WTC11 (cell line): ENCODE data around the gene CFAP97. TPM values are rescaled to one million over a fixed set of nuclear protein-coding genes. Genes with fewer than 3 reads are reported as not detected.

ENCODE experiments used
- ATAC-seq: fragments of 200-7000 bp; cut with Tn5 transposase; 2 replicates; pipeline ENCODE4 v1.10.0; 2021; ENCODE audit warnings: mild to moderate bottlenecking, moderate library complexity
- CTCF ChIA-PET: fragments of 300-600 bp; sonication (Branson Sonifier 250); formaldehyde crosslinking; loops from one replicate; lab custom pipeline; 2021; ENCODE audit warnings: antibody characterized with exemption; lab: Charles Lee
- POLR2A ChIA-PET: fragments of 350-600 bp; sonication (Branson Sonifier 250); formaldehyde crosslinking; loops from one replicate; lab custom pipeline; 2021; ENCODE audit warnings: antibody characterized with exemption; lab: Charles Lee
- DNase-seq: peaks from one replicate; pipeline ENCODE4 v3.0.0; 2021; ENCODE audit warnings: low spot score
- H3K27ac Mint-ChIP-seq: 2 replicates; pipeline ENCODE4 v1.8.0; 2021; ENCODE audit warnings: mixed read lengths
- H3K27me3 Mint-ChIP-seq: 2 replicates; pipeline ENCODE4 v1.8.0; 2021; ENCODE audit warnings: low read depth, mild to moderate bottlenecking, moderate library complexity, mixed read lengths
- H3K36me3 Mint-ChIP-seq: 2 replicates; pipeline ENCODE4 v1.8.0; 2021; ENCODE audit warnings: mixed read lengths
- H3K4me1 Mint-ChIP-seq: 2 replicates; pipeline ENCODE4 v1.8.0; 2022; ENCODE audit warnings: mixed read lengths
- H3K4me3 Mint-ChIP-seq: 2 replicates; pipeline ENCODE4 v1.8.0; 2021; ENCODE audit warnings: mild to moderate bottlenecking, moderate library complexity, mixed read lengths
- H3K9me3 Mint-ChIP-seq: 2 replicates; pipeline ENCODE4 v1.8.0; 2021; ENCODE audit warnings: mixed read lengths
- FOXJ3 ChIP-seq: sonication (generic); formaldehyde crosslinking; IDR thresholded peaks from 2 replicates; pipeline ENCODE4 v1.9.0; 2021; ENCODE audit warnings: missing genetic modification reagents, mild to moderate bottlenecking, borderline replicate concordance
- MXD4 ChIP-seq: fragments of 250-450 bp; sonication (Bioruptor Pico); IDR thresholded peaks from 2 replicates; pipeline ENCODE4 v1.8.0; 2021; ENCODE audit warnings: mild to moderate bottlenecking, moderate library complexity, borderline replicate concordance
- NFE2L1 ChIP-seq: sonication (generic); formaldehyde crosslinking; IDR thresholded peaks from 2 replicates; pipeline ENCODE4 v1.8.1; 2023; ENCODE audit warnings: missing genetic modification reagents
- NFYB ChIP-seq: sonication (generic); formaldehyde crosslinking; conservative IDR thresholded peaks from 2 replicates; pipeline ENCODE4 v1.8.0; 2022; ENCODE audit warnings: low read depth, missing genetic modification reagents
- NR2C2 ChIP-seq: sonication (generic); formaldehyde crosslinking; IDR thresholded peaks from 2 replicates; pipeline ENCODE4 v1.8.0; 2022; ENCODE audit warnings: mild to moderate bottlenecking, missing genetic modification reagents
- PRRX2 ChIP-seq: fragments of 250-450 bp; sonication (Bioruptor Pico); IDR thresholded peaks from 2 replicates; pipeline ENCODE4 v1.8.0; 2021; ENCODE audit warnings: mild to moderate bottlenecking
- RORB ChIP-seq: fragments of 250-450 bp; sonication (Bioruptor Pico); IDR thresholded peaks from 2 replicates; pipeline ENCODE4 v1.9.0; 2021; ENCODE audit warnings: mild to moderate bottlenecking
- SMAD4 ChIP-seq: sonication (generic); formaldehyde crosslinking; IDR thresholded peaks from 2 replicates; pipeline ENCODE4 v1.8.0; 2022; ENCODE audit warnings: mild to moderate bottlenecking, missing genetic modification reagents
- SOX15 ChIP-seq: fragments of 250-450 bp; sonication (Bioruptor Pico); IDR thresholded peaks from 2 replicates; pipeline ENCODE4 v1.9.0; 2021; ENCODE audit warnings: mild to moderate bottlenecking
- SP1 ChIP-seq: sonication (generic); formaldehyde crosslinking; conservative IDR thresholded peaks from 2 replicates; pipeline ENCODE4 v1.8.1; 2022; ENCODE audit warnings: missing genetic modification reagents
- ZNF219 ChIP-seq: sonication (generic); formaldehyde crosslinking; IDR thresholded peaks from 2 replicates; pipeline ENCODE4 v1.8.0; 2023; ENCODE audit warnings: missing genetic modification reagents, mild to moderate bottlenecking, borderline replicate concordance
- ZNF232 ChIP-seq: sonication (generic); formaldehyde crosslinking; IDR thresholded peaks from 2 replicates; pipeline ENCODE4 v1.8.0; 2022; ENCODE audit warnings: mild to moderate bottlenecking, missing genetic modification reagents
- ZNF423 ChIP-seq: fragments of 250-450 bp; sonication (Bioruptor Pico); IDR thresholded peaks from 2 replicates; pipeline ENCODE4 v2.1.2; 2022; ENCODE audit warnings: mild to moderate bottlenecking, moderate library complexity
- total RNA-seq: library from RNA; stranded (reverse); gene quantifications from 3 replicates; pipeline ENCODE4 v1.2.3, GENCODE V29; 2021
- TF ChIP-seq, protein P1 (sequence below): fragments of 250-450 bp; sonication (Bioruptor Pico); IDR thresholded peaks from 2 replicates; pipeline ENCODE4 v1.9.0; 2021; ENCODE audit warnings: moderate library complexity, mild to moderate bottlenecking, inconsistent platforms, borderline replicate concordance
- TF ChIP-seq, protein P2 (sequence below): sonication (generic); formaldehyde crosslinking; IDR thresholded peaks from 2 replicates; pipeline ENCODE4 v1.8.1; 2023; ENCODE audit warnings: mild to moderate bottlenecking, missing genetic modification reagents
- TF ChIP-seq, protein P3 (sequence below): sonication (generic); formaldehyde crosslinking; IDR thresholded peaks from 2 replicates; pipeline ENCODE4 v1.8.1; 2022; ENCODE audit warnings: missing genetic modification reagents, borderline replicate concordance
- TF ChIP-seq, protein P4 (sequence below): sonication (generic); formaldehyde crosslinking; conservative IDR thresholded peaks from 2 replicates; pipeline ENCODE4 v1.8.1; 2023; ENCODE audit warnings: mild to moderate bottlenecking, low read depth, missing genetic modification reagents, moderate library complexity
- TF ChIP-seq, protein P5 (sequence below): sonication (generic); formaldehyde crosslinking; IDR thresholded peaks from 2 replicates; pipeline ENCODE4 v1.8.1; 2023; ENCODE audit warnings: mild to moderate bottlenecking, missing genetic modification reagents, borderline replicate concordance

The CFAP97 gene
- total RNA-seq, 1 experiment from 2014 or later = 40.3 TPM

DNA sequence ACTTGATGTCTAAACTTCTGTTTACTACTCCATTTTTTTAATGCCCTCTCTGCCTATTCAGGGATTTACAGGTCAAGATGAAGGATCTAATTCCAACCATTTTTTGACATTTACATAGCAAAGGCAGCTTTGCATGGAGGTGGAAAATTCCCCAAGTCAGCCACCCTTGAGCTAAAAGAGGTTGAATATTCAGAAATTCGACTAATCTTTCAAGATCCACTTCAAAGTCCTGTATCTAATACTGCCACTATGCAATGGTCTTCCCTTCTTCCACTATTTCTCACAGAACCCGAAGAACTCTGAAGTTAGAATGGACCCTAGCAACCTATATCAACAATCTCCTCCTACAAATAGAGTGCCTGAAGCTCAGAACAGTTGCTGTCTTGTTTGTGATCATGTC, 21.6 kb downstream of the CFAP97 start:
- Mint-ChIP-seq H3K4me3 (peak overlapping the region; percentile 17; the same call in 1 of the 2 replicates), H3K36me3 (no peaks in the 10 kb centered on the region; the same call in 1 of the 2 replicates), H3K9me3 (no peaks in the 10 kb centered on the region), H3K27ac (peak overlapping the region; percentile 79), H3K4me1 (peaks cover 33% of the 10 kb centered on the region), H3K27me3 (no peaks in the 10 kb centered on the region)
- ATAC-seq (no peak; the same call in 1 of the 2 replicates), DNase-seq (no peak)
- TF ChIP-seq ZNF232 (CRISPR knock-in tag) = no peak
- TF ChIP-seq FOXJ3 = no peak
- TF ChIP-seq, protein P1, sequence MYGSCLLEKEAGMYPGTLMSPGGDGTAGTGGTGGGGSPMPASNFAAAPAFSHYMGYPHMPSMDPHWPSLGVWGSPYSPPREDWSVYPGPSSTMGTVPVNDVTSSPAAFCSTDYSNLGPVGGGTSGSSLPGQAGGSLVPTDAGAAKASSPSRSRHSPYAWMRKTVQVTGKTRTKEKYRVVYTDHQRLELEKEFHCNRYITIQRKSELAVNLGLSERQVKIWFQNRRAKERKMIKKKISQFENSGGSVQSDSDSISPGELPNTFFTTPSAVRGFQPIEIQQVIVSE (CRISPR knock-in tag) = no peak
- TF ChIP-seq, protein P2, sequence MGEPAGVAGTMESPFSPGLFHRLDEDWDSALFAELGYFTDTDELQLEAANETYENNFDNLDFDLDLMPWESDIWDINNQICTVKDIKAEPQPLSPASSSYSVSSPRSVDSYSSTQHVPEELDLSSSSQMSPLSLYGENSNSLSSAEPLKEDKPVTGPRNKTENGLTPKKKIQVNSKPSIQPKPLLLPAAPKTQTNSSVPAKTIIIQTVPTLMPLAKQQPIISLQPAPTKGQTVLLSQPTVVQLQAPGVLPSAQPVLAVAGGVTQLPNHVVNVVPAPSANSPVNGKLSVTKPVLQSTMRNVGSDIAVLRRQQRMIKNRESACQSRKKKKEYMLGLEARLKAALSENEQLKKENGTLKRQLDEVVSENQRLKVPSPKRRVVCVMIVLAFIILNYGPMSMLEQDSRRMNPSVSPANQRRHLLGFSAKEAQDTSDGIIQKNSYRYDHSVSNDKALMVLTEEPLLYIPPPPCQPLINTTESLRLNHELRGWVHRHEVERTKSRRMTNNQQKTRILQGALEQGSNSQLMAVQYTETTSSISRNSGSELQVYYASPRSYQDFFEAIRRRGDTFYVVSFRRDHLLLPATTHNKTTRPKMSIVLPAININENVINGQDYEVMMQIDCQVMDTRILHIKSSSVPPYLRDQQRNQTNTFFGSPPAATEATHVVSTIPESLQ (CRISPR knock-in tag) = no peak
- TF ChIP-seq, protein P3, sequence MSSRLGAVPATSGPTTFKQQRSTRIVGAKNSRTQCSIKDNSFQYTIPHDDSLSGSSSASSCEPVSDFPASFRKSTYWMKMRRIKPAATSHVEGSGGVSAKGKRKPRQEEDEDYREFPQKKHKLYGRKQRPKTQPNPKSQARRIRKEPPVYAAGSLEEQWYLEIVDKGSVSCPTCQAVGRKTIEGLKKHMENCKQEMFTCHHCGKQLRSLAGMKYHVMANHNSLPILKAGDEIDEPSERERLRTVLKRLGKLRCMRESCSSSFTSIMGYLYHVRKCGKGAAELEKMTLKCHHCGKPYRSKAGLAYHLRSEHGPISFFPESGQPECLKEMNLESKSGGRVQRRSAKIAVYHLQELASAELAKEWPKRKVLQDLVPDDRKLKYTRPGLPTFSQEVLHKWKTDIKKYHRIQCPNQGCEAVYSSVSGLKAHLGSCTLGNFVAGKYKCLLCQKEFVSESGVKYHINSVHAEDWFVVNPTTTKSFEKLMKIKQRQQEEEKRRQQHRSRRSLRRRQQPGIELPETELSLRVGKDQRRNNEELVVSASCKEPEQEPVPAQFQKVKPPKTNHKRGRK (CRISPR knock-in tag) = no peak
- TF ChIP-seq ZNF423 (CRISPR knock-in tag) = no peak
- TF ChIP-seq RORB (CRISPR knock-in tag) = no peak
- TF ChIP-seq PRRX2 (CRISPR knock-in tag) = no peak
- no peak for TF ChIP-seq NFYB (CRISPR knock-in tag)
- no peak for TF ChIP-seq NR2C2
- no peak for TF ChIP-seq SP1
- TF ChIP-seq MXD4 (CRISPR knock-in tag) = no peak
- TF ChIP-seq ZNF219 = no peak
- TF ChIP-seq, protein P4, sequence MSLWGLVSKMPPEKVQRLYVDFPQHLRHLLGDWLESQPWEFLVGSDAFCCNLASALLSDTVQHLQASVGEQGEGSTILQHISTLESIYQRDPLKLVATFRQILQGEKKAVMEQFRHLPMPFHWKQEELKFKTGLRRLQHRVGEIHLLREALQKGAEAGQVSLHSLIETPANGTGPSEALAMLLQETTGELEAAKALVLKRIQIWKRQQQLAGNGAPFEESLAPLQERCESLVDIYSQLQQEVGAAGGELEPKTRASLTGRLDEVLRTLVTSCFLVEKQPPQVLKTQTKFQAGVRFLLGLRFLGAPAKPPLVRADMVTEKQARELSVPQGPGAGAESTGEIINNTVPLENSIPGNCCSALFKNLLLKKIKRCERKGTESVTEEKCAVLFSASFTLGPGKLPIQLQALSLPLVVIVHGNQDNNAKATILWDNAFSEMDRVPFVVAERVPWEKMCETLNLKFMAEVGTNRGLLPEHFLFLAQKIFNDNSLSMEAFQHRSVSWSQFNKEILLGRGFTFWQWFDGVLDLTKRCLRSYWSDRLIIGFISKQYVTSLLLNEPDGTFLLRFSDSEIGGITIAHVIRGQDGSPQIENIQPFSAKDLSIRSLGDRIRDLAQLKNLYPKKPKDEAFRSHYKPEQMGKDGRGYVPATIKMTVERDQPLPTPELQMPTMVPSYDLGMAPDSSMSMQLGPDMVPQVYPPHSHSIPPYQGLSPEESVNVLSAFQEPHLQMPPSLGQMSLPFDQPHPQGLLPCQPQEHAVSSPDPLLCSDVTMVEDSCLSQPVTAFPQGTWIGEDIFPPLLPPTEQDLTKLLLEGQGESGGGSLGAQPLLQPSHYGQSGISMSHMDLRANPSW (CRISPR knock-in tag) = no peak
- TF ChIP-seq, protein P5, sequence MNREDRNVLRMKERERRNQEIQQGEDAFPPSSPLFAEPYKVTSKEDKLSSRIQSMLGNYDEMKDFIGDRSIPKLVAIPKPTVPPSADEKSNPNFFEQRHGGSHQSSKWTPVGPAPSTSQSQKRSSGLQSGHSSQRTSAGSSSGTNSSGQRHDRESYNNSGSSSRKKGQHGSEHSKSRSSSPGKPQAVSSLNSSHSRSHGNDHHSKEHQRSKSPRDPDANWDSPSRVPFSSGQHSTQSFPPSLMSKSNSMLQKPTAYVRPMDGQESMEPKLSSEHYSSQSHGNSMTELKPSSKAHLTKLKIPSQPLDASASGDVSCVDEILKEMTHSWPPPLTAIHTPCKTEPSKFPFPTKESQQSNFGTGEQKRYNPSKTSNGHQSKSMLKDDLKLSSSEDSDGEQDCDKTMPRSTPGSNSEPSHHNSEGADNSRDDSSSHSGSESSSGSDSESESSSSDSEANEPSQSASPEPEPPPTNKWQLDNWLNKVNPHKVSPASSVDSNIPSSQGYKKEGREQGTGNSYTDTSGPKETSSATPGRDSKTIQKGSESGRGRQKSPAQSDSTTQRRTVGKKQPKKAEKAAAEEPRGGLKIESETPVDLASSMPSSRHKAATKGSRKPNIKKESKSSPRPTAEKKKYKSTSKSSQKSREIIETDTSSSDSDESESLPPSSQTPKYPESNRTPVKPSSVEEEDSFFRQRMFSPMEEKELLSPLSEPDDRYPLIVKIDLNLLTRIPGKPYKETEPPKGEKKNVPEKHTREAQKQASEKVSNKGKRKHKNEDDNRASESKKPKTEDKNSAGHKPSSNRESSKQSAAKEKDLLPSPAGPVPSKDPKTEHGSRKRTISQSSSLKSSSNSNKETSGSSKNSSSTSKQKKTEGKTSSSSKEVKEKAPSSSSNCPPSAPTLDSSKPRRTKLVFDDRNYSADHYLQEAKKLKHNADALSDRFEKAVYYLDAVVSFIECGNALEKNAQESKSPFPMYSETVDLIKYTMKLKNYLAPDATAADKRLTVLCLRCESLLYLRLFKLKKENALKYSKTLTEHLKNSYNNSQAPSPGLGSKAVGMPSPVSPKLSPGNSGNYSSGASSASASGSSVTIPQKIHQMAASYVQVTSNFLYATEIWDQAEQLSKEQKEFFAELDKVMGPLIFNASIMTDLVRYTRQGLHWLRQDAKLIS (CRISPR knock-in tag) = no peak
- TF ChIP-seq SMAD4 (CRISPR knock-in tag) = no peak
- no peak for TF ChIP-seq NFE2L1 (CRISPR knock-in tag)
- TF ChIP-seq SOX15 (CRISPR knock-in tag) = no peak
- ChIA-PET POLR2A (interaction anchor here (1.2 kb wide), 1 partner anchor 39 kb away, joined by 4 read pairs; the partner anchor contains the start of gene SLC25A4), CTCF (interaction anchor here (0.6 to 3.5 kb wide), 10 partner anchors 14 to 856 kb away, joined by 3 to 20 read pairs (median 4); no protein-coding TSS in a partner anchor)
